Sigmoid colon (tissue), 7 donors: ENCODE data around the gene BRAF. TPM values are rescaled to one million over a fixed set of nuclear protein-coding genes. Genes with fewer than 3 reads are reported as not detected.
A peak's percentile ranks its signal among the peaks of the same experiment; 100 is the strongest.
"Not testable (repeated sequence)": the region's sequence is repeated elsewhere in the genome, so short reads cannot be mapped to it uniquely, and the experiment has no call there.

Experiments used
- DNase-seq: peaks from one replicate; pipeline ENCODE4 v3.0.0-alpha.2; 2019
- H3K27ac ChIP-seq, 4 donors: fragments of 200-600 bp; sonication (generic); one replicate each; pipeline ENCODE4 v1.5.1; 2016 to 2019; ENCODE audit warnings: mild to moderate bottlenecking in 1 of 4
- H3K27me3 ChIP-seq, 3 donors: fragments of 200-600 bp; sonication (generic); one replicate each; pipeline ENCODE4 v1.5.1; 2019; ENCODE audit warnings: mild to moderate bottlenecking in 1 of 3
- H3K36me3 ChIP-seq, 4 donors: fragments of 200-600 bp; sonication (generic); one replicate each; pipeline ENCODE4 v1.5.1; 2016 to 2019
- H3K4me1 ChIP-seq, 4 donors: fragments of 200-600 bp; sonication (generic); one replicate each; pipeline ENCODE4 v1.5.1; 2017 to 2019
- H3K4me3 ChIP-seq, 4 donors: fragments of 200-600 bp; sonication (generic); one replicate each; pipeline ENCODE4 v1.5.1; 2017 to 2019; ENCODE audit warnings: mild to moderate bottlenecking in 2 of 4, moderate library complexity in 1 of 4
- H3K9me3 ChIP-seq, 4 donors: fragments of 200-600 bp in 3 of 4; sonication (generic) in 3 of 4; one replicate each; pipeline versions ENCODE4 v1.5.1 to v1.6.1; 2013 to 2019
- CTCF ChIP-seq, 4 experiments: fragments of 450-650 bp in 3 of 4; fragments of 200-600 bp in 1 of 4; IDR thresholded peaks; one replicate each; pipeline ENCODE4 v1.5.1; 2016 to 2019; ENCODE audit warnings: antibody characterized with exemption in 4 of 4, mild to moderate bottlenecking in 3 of 4, moderate library complexity in 2 of 4
- EP300 ChIP-seq, 4 donors: sonication (generic); formaldehyde crosslinking; IDR thresholded peaks; one replicate each; pipeline ENCODE4 v1.6.1; 2017; ENCODE audit warnings: antibody characterized with exemption in 4 of 4
- POLR2A ChIP-seq, 2 donors: fragments of 450-650 bp; IDR thresholded peaks; one replicate each; pipeline ENCODE4 v1.6.1; 2016; ENCODE audit warnings: antibody characterized with exemption in 2 of 2, mild to moderate bottlenecking in 2 of 2, moderate library complexity in 2 of 2
- POLR2AphosphoS5 ChIP-seq, 4 donors: sonication (generic); formaldehyde crosslinking; IDR thresholded peaks; one replicate each; pipeline ENCODE4 v1.6.1; 2017; ENCODE audit warnings: antibody characterized with exemption in 4 of 4
- WGBS, 2 donors: extraction: QIAGEN DNeasy Blood & Tissue Kit; methylation state at CpG; one replicate each; pipeline ENCODE4 v1.1.7; 2013; 5-methylcytosine and 5-hydroxymethylcytosine counted together
- intact Hi-C: fragments of 100-400 bp; cut with DNase I; formaldehyde crosslinking; loops from one replicate; pipeline ENCODE4 v1.15.1; 2023
- polyA plus RNA-seq, 3 donors: library from polyadenylated mRNA; stranded (reverse); fragments of 200-250 nt; gene quantifications; one replicate each; pipeline ENCODE4 v1.2.3, GENCODE V29; 2013
- total RNA-seq, 4 donors: library from RNA; depleted of rRNA; stranded (reverse); fragments of >200 nt; gene quantifications; one replicate each; pipeline ENCODE4 v1.1.0, GENCODE V29; 2016
- donor health status: healthy with polysubstance abuse.
- donor health status: Bipolar disorder and iron deficiency.
- donor health status: healthy.

Gene BRAF
- total and polyA plus RNA-seq, 7 donors, result 4.8 to 64.8 (median 43.1) TPM

- H3K36me3 ChIP-seq, result peaks cover 0 to 60% (median 15%) of the 10 kb centered on the region in 4 donors
- H3K27ac ChIP-seq, result no peak overlapping the region
- no peak overlapping the region for H3K4me3 ChIP-seq
- H3K27me3 ChIP-seq, result no peaks in the 10 kb centered on the region
- WGBS, 2 donors, result 95 to 97% methylated on average over 9 of the region's 9 CpGs
- TF ChIP-seq CTCF (IDR thresholded peaks at IDR 0.05), result no peak
- TF ChIP-seq EP300 (IDR thresholded peaks at IDR 0.05), result no peak
- TF ChIP-seq POLR2AphosphoS5 (IDR thresholded peaks at IDR 0.05), result no peak
- no peak for TF ChIP-seq POLR2A (IDR thresholded peaks at IDR 0.05)
- intact Hi-C loops, result loop anchor here (10.0 kb wide), 2 partner anchors 504 to 856 kb away; partner anchors contain the start of gene KDM7A
- peaks cover 0 to 20% (median 18%) of the 10 kb centered on the region in 4 donors for H3K4me1 ChIP-seq
- DNase-seq, result peak; percentile 41
- no peaks in the 10 kb centered on the region for H3K9me3 ChIP-seq
These were observed 245.5 kb downstream of the BRAF start for GRCh38 chr7:140679186-140679585.

- Histone ChIP-seq H3K27ac (no peak overlapping the region), H3K4me3 (no peak overlapping the region), H3K4me1 (peaks cover 0 to 24% (median 22%) of the 10 kb centered on the region in 4 donors), H3K27me3 (no peaks in the 10 kb centered on the region), H3K36me3 (peaks cover 0 to 56% (median 15%) of the 10 kb centered on the region in 4 donors), H3K9me3 (no peaks in the 10 kb centered on the region)
- 97 to 99% methylated on average over 7 of the region's 7 CpGs for WGBS, 2 donors
- DNase-seq, result no peak
- TF ChIP-seq POLR2AphosphoS5 (IDR thresholded peaks at IDR 0.05), result no peak
- no peak for TF ChIP-seq EP300 (IDR thresholded peaks at IDR 0.05)
- TF ChIP-seq CTCF (IDR thresholded peaks at IDR 0.05), result no peak
- TF ChIP-seq POLR2A (IDR thresholded peaks at IDR 0.05), result no peak
- intact Hi-C loops, result loop anchor here (10.0 kb wide), 2 partner anchors 504 to 856 kb away; partner anchors contain the start of gene KDM7A
These were observed 246.0 kb downstream of the BRAF start for GRCh38 chr7:140678816-140679130.

- Histone ChIP-seq H3K4me1 (peaks cover 0 to 30% (median 26%) of the 10 kb centered on the region in 4 donors), H3K27me3 (no peaks in the 10 kb centered on the region), H3K9me3 (no peaks in the 10 kb centered on the region), H3K36me3 (peaks cover 0 to 51% (median 15%) of the 10 kb centered on the region in 4 donors), H3K27ac (no peak overlapping the region), H3K4me3 (no peak overlapping the region)
- DNase-seq, result no peak
- intact Hi-C loops, result loop anchor here (10.0 kb wide), 2 partner anchors 503 to 857 kb away; partner anchors contain the start of gene KDM7A
- TF ChIP-seq CTCF (IDR thresholded peaks at IDR 0.05) (no peak), POLR2AphosphoS5 (IDR thresholded peaks at IDR 0.05) (no peak), POLR2A (IDR thresholded peaks at IDR 0.05) (no peak), EP300 (IDR thresholded peaks at IDR 0.05) (no peak)
- WGBS, 2 donors, result 97% methylated on average over 20 of the region's 20 CpGs
These were observed 246.5 kb downstream of the BRAF start for GRCh38 chr7:140678081-140678815.

GRCh38 chr7:140677496-140677895 lies 247.2 kb downstream of the BRAF start:
- H3K4me1 ChIP-seq, result peaks cover 0 to 31% (median 27%) of the 10 kb centered on the region in 4 donors
- WGBS, 2 donors, result 90 to 92% methylated on average over 3 of the region's 3 CpGs
- no peaks in the 10 kb centered on the region for H3K9me3 ChIP-seq
- H3K36me3 ChIP-seq, result peaks cover 0 to 49% (median 15%) of the 10 kb centered on the region in 4 donors
- intact Hi-C loops, result loop anchor here (10.0 kb wide), 2 partner anchors 503 to 857 kb away; partner anchors contain the start of gene KDM7A
- no peak for DNase-seq
- H3K27me3 ChIP-seq, result no peaks in the 10 kb centered on the region
- TF ChIP-seq POLR2A (IDR thresholded peaks at IDR 0.05), result no peak
- no peak for TF ChIP-seq CTCF (IDR thresholded peaks at IDR 0.05)
- TF ChIP-seq EP300 (IDR thresholded peaks at IDR 0.05), result no peak
- no peak for TF ChIP-seq POLR2AphosphoS5 (IDR thresholded peaks at IDR 0.05)
- no peak overlapping the region for H3K4me3 ChIP-seq
- no peak overlapping the region for H3K27ac ChIP-seq

- 92 to 97% methylated on average over 11 of the region's 11 CpGs for WGBS, 2 donors
- H3K36me3 ChIP-seq, result peaks cover 0 to 44% (median 15%) of the 10 kb centered on the region in 4 donors
- H3K4me3 ChIP-seq, H3K27ac ChIP-seq, H3K27me3 ChIP-seq, H3K9me3 ChIP-seq: not testable (repeated sequence)
- DNase-seq, result peak; percentile 53
- peaks cover 0 to 35% (median 29%) of the 10 kb centered on the region in 4 donors for H3K4me1 ChIP-seq
- intact Hi-C loops, result loop anchor here (10.0 kb wide), 2 partner anchors 502 to 858 kb away; partner anchors contain the start of gene KDM7A
These were observed 247.8 kb downstream of the BRAF start for GRCh38 chr7:140676956-140677355.
